Measurements from ENCODE around the gene DCLK1. TPM values are rescaled to one million over a fixed set of nuclear protein-coding genes. Genes with fewer than 3 reads are reported as not detected.
"Not testable (repeated sequence)": the region's sequence is repeated elsewhere in the genome, so short reads cannot be mapped to it uniquely, and the experiment has no call there.

The DCLK1 gene
- total RNA-seq, 2 donors from 2014 or later = 4.7 to 10.1 TPM

- Histone ChIP-seq H3K4me1 (no peaks in the 10 kb centered on the region), H3K36me3 (no peaks in the 10 kb centered on the region), H3K4me3 (no peak overlapping the region), H3K9me3 (no peaks in the 10 kb centered on the region), H3K27me3 (no peaks in the 10 kb centered on the region), H3K27ac (no peak overlapping the region)
- TF ChIP-seq, protein P1, sequence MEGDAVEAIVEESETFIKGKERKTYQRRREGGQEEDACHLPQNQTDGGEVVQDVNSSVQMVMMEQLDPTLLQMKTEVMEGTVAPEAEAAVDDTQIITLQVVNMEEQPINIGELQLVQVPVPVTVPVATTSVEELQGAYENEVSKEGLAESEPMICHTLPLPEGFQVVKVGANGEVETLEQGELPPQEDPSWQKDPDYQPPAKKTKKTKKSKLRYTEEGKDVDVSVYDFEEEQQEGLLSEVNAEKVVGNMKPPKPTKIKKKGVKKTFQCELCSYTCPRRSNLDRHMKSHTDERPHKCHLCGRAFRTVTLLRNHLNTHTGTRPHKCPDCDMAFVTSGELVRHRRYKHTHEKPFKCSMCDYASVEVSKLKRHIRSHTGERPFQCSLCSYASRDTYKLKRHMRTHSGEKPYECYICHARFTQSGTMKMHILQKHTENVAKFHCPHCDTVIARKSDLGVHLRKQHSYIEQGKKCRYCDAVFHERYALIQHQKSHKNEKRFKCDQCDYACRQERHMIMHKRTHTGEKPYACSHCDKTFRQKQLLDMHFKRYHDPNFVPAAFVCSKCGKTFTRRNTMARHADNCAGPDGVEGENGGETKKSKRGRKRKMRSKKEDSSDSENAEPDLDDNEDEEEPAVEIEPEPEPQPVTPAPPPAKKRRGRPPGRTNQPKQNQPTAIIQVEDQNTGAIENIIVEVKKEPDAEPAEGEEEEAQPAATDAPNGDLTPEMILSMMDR (IDR thresholded peaks at IDR 0.05) = no peak
- no peak for DNase-seq (ENCODE audit: low spot score)
Measured at GRCh38 chr13:36107521-36107920, 23.7 kb downstream of the DCLK1 start.

DNA sequence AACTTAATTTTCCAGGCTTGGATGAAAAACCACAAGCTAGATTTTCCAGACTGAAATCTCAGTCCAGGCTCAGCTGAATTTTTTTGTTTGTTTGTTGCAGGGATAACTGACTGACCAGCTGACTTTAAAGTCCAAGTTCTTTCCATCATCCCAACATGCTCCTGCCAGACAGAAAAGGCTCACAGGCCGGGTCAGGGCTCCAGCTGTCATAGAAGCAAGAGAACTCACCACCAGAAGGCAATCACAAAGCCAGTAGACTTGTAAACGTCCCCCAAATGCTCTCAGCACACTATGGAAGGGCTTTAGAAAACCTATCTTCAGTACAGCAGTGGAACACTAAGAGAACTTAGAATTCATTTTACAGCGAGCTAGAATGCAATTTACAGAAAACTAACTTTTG lies 25.5 kb downstream of the DCLK1 start:
- Histone ChIP-seq H3K4me3 (no peak overlapping the region), H3K27me3 (no peaks in the 10 kb centered on the region), H3K36me3 (no peaks in the 10 kb centered on the region), H3K27ac (no peak overlapping the region), H3K4me1 (no peaks in the 10 kb centered on the region), H3K9me3 (no peaks in the 10 kb centered on the region)
- TF ChIP-seq, protein P1 (IDR thresholded peaks at IDR 0.05) = no peak
- no peak for DNase-seq (ENCODE audit: low spot score)

DNA sequence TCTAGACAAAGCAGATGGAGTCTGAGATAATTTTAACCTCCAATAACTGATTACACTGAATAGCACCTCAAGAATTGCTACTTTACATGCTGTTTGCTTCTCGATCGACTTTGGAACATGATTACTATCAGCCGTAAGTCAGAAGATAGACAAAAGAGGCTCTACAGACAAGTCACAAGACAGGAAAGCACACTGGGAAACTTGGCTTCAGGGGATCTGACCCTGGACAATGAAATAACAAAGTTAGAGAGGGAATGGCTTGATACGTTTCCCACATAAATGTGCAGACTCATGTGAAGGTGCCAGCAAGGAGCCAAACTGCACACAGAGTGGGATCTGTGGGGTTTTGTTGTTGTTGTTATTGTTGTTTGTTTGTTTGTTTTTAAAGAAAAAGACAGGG lies 28.5 kb downstream of the DCLK1 start:
- no peak overlapping the region for H3K4me3 ChIP-seq
- no peak overlapping the region for H3K27ac ChIP-seq
- no peaks in the 10 kb centered on the region for H3K9me3 ChIP-seq
- no peaks in the 10 kb centered on the region for H3K4me1 ChIP-seq
- no peaks in the 10 kb centered on the region for H3K27me3 ChIP-seq
- DNase-seq (ENCODE audit: low spot score) = no peak
- H3K36me3 ChIP-seq = no peaks in the 10 kb centered on the region
- TF ChIP-seq, protein P1 (IDR thresholded peaks at IDR 0.05) = no peak

- not testable (repeated sequence) for H3K27me3 ChIP-seq; H3K27ac ChIP-seq; DNase-seq (ENCODE audit: low spot score); H3K9me3 ChIP-seq; H3K4me1 ChIP-seq; H3K4me3 ChIP-seq; H3K36me3 ChIP-seq
Measured at GRCh38 chr13:36101907-36102306, 29.3 kb downstream of the DCLK1 start.

DNA sequence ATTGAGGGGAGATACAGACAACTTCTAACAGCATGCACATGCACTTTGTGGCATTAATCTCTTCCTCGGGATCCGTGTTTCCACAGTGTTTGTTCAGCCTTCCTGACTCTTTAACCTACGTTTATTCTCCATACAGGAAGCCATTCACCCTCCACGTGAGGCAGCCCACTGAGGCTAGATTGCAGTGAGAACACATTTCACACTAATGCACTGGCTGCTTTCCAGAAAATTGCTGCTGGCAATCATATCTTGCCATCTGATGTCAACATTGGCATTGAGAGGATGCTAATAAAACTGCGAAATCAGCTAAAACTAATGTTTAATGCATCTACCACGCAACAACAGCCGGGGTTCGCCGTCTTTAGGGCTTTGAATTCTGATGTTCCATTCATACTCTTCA lies 30.0 kb downstream of the DCLK1 start:
- Histone ChIP-seq H3K9me3 (no peaks in the 10 kb centered on the region), H3K27me3 (no peaks in the 10 kb centered on the region), H3K4me1 (no peaks in the 10 kb centered on the region), H3K4me3 (no peak overlapping the region), H3K27ac (no peak overlapping the region), H3K36me3 (no peaks in the 10 kb centered on the region)
- TF ChIP-seq, protein P1 (IDR thresholded peaks at IDR 0.05) = no peak
- DNase-seq (ENCODE audit: low spot score) = no peak

DNA sequence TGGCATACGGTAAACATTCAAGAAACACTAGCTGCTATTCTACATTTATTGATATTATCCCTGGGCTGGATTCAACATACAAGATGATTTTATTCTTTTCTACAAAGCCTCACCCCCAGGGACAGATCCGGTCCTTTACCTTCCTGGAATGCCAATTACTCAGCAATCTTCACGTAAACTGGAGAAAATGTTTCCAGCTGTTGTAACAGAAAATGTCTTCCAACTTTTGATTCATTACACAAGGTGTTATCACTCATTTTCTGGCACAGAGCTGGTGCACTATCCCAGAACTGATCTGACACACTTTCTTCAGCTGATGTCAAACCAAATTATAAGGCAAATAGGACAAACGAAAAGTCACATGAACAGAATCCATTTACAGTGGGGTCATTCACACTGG lies 33.1 kb downstream of the DCLK1 start:
- H3K27ac ChIP-seq = no peak overlapping the region
- TF ChIP-seq, protein P1 (IDR thresholded peaks at IDR 0.05) = no peak

More for the DNA sequence above, 33.1 kb downstream of the DCLK1 start:
- no peak overlapping the region for H3K4me3 ChIP-seq
- H3K27me3 ChIP-seq = no peaks in the 10 kb centered on the region
- DNase-seq (ENCODE audit: low spot score) = no peak
- no peaks in the 10 kb centered on the region for H3K36me3 ChIP-seq
- no peaks in the 10 kb centered on the region for H3K4me1 ChIP-seq
- no peaks in the 10 kb centered on the region for H3K9me3 ChIP-seq
